RPMI7951 (cell line): ENCODE data around the gene SPOP. TPM values are rescaled to one million over a fixed set of nuclear protein-coding genes. Genes with fewer than 3 reads are reported as not detected.
A peak's percentile ranks its signal among the peaks of the same experiment; 100 is the strongest.
"Not testable (repeated sequence)": the region's sequence is repeated elsewhere in the genome, so short reads cannot be mapped to it uniquely, and the experiment has no call there.

Experiments
- DNase-seq: peaks from one replicate; pipeline ENCODE4 v3.0.0-alpha.2; 2012; ENCODE audit warnings: low read depth
- total RNA-seq: library from RNA; depleted of rRNA; stranded (reverse); fragments of >200 nt; shearing (Covaris generic); gene quantifications from 2 replicates; pipeline ENCODE4 v1.2.3, GENCODE V29; 2014

Gene SPOP
- total RNA-seq, 1 experiment from 2014 or later = 32.1 TPM

DNA sequence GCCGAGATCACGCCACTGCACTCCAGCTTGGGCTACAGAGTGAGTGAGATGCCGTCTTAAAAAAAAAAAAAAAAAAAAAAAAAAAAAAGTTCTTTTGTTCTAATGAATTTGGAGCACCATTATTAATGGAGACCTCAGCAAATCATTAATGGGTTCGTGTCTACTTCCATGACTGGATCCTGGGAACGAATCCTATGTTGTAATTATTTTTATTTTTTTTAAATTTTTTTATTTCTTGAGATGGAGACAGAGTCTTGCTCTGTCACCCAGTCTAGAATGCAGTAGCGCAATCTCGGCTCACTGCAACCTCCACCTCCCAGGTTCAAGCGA, 30.7 kb downstream of the SPOP start:
- no peak for DNase-seq

DNA sequence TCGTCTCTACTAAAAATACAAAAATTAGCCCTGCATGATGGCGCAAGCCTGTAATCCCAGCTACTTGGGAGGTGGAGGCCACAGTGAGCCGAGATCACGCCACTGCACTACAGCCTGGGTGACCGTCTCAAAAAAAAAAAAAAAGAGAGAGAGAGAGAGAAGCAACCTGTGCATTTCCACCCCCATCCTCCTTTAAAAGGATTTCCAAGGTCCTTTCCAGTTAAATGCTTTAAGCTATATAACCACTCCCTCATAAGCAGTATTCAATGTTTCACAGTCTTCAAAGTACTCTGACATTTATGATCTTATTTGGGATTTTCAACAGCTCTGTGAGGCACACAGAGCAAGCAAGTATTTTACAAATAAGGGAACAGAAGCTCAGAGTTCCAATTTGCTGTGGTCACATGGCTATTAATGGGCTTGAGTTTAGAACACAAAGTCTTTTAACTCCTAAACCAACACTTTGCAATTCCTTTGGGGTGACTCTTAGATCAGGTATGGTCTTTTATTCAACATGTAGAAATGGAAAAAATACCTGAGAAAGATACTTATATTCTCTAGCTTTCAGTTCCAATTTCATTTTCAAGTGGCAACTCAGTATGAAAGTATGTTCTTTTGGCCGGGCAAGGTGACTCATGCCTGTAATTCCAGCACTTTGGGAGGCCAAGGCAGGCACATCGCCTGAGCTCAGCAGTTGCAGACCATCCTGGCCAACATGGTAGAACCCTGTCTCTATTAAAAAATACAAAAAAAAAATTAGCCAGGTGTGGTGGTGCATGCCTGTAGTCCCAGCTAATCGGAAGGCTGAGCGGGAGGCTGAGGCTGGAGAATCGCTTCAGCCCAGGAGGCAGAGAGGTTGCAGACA, 31.3 kb downstream of the SPOP start:
- peak; percentile 71 for DNase-seq

DNA sequence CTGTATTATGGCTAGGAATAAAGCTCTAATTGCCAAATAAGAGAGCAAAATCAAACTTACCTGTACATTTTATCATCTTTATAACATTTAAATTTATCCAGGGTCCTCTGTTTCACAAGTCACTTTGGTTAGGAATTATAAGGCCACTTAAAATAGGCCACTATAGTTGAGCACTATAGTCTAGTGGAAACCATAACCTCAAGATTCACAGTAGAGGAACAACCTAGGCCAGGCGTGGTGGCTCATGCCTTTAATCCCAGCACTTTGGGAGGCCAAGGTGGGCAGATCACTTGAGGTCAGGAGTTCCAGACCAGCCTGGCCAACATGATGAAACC, 31.9 kb downstream of the SPOP start:
- DNase-seq = not testable (repeated sequence)

- DNase-seq = no peak
These were observed 32.2 kb downstream of the SPOP start for GRCh38 chr17:49645654-49646053.

DNA sequence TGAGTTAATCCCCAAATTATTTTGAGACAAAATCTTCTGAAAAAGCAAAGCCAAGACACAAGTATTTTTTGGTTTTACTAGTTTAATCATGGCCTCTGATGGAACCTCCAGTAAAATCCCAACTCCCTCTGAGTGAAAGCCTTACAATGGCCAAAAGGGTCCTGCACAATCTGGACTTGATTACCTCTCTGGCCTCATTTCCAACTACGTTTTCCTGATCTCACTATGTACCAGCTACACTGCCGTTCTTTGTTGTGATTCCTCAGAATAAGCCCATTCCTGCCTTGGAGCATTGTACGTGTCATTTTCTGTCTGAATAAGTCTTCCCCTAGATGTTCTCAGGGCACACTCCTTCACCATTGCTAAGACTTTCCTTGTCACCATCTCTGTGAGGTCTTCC, 37.3 kb downstream of the SPOP start:
- no peak for DNase-seq

GRCh38 chr17:49638818-49639217, 39.1 kb downstream of the SPOP start:
- DNase-seq = no peak

GRCh38 chr17:49637739-49638138, 40.2 kb downstream of the SPOP start:
- DNase-seq = no peak

- DNase-seq = no peak
These were observed 40.8 kb downstream of the SPOP start for GRCh38 chr17:49637050-49637449.

DNA sequence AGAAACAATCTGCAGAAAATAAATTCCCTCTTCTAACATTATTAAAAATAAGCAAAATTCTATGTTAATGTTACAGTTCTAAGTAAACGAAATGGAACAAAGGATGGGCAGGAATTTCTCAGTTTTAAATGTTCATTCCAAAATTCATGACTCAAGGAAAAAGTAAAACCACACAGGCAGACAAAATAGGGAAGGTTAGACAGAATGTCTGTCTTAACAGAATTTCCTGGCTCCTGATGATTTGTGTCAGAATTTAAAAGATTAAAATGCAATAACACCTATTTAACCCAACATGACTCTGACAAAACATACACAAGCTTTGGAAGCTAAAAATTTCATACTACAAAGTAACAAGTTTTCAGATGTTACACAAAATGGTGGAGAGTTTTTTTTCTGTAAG, 42.8 kb downstream of the SPOP start:
- no peak for DNase-seq

GRCh38 chr17:49634485-49634860, 43.4 kb downstream of the SPOP start:
- DNase-seq = no peak

GRCh38 chr17:49633762-49634484, 44.0 kb downstream of the SPOP start:
- DNase-seq = no peak

GRCh38 chr17:49633250-49633649, 44.6 kb downstream of the SPOP start:
- DNase-seq = no peak

GRCh38 chr17:49632201-49632600, 45.7 kb downstream of the SPOP start:
- DNase-seq = no peak

DNA sequence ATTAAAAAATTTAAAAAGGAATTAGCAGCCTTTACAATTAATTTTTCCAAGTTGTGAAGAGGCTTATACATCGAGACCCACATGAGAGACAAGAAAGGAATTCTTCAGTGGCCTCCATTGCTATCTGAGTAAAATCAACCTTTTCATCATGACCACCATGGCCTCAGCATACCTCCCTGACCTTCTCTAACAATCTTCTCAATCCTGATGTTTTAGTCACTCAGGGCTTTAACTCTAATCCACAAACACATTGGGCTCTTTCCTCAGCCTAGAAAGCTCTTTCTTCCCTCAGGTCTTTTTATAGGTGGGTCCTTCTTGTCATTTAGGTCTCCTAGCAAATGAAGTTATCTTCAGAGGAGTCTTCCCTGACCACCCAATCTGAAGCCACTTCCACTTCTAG, 46.4 kb downstream of the SPOP start:
- DNase-seq = no peak

DNA sequence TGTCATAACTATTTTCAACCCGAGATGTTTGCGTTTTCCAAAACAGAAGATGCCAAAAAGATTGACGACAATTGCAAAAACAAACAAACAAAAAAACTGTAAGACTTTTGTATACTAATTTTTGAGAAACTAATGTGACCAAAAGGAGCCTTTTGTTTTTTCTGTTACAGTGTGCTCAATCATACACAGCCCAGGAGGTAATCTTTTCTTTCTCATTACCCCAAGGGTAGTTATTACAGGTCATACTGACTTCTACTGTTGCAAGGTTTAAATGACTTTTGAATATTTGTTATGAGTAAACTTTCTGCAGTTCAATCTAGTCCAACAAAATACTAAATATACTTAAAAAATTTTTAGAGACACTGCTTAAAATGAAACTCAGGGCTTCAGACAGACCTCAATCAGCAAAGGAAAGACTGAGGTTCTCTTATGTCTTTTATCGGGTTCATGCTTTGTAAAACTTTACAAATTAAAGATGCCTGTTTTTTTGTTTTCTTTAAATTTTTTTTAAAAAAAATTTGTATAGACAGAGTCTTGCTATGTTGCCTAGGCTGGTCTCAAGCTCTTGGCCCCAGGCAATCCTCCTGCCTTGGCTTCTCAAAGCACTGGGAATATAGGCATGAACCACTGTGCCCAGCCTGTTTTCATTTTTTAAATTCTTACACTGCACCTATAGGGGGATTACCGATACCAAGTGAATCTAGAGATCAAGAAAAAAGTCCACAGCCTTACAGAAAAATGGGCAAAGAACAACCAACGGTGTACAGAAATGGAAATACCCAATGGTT, 47.6 kb downstream of the SPOP start:
- no peak for DNase-seq

DNA sequence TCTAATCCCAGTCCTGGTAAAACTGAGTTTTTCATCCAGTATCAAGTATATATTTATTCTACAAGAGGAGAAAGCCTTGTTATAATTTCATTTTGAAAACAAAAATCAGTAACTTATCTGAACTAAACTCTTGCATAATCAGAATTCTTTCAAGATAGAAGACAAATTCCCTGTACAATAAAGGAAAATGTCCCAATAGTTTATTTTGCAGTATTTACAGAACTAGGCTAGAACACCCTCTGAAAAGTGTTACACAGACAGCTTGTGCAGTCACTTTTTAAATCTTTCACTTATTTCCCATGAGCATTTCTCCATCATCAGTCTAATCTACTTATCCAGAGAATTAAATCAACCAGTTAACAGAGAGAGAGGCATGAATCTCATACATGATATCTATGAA, 48.5 kb downstream of the SPOP start:
- no peak for DNase-seq

GRCh38 chr17:49624896-49625295, 53.0 kb downstream of the SPOP start:
- no peak for DNase-seq

DNA sequence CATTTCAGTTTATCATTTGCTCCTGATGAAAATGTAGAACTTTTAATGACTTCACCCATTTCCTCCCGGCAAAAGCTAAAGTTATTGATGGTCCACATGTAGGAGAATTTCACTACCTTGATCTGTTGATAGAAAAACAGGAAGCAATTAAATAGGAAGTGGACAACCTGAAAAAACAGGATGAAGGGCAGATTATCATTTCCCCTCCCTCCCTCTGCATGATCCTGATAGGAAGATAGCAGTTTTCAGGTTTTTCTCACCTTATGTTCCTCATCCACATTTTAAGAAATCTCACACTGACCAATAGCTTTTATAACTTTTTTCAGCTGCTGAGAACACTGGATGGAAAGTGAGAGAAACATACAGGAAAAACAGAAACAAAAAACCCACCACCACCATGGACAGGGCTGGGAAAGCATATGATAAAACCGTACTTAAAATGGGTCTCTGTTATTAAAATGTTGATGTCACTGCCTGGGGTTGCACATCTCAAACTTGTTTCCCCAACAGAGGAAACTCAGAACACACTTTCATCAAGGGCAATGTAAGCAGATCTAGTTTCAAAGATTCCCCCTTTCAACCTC, 55.9 kb downstream of the SPOP start:
- no peak for DNase-seq

- no peak for DNase-seq
These were observed 56.5 kb downstream of the SPOP start for GRCh38 chr17:49621420-49621819.

- DNase-seq = no peak
These were observed 59.8 kb downstream of the SPOP start for GRCh38 chr17:49618028-49618611.

DNA sequence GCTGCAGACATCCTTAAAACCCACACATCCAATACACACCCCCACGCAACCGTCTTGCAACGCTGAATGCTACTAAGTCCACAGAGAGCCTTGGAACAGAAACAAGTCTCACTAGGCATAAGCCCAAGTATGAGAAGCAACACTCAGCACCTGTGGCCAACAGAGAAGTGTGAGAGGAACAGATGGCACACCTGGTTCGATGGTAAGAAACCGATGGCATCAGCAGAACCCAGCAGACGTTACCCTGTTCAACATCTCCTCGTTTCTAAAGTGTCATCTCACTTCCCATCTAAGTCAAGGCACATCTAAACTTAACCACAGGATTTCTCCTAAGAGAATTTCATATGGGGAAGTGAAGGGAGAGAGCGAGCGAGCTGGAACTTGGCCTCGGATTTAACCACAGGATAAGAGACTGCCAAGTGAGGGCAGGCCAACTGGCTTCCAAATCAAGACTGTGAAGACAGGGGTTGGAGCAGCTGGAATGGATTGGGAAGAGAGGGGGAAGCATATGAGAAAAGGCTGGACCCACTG, 61.2 kb downstream of the SPOP start:
- no peak for DNase-seq

DNA sequence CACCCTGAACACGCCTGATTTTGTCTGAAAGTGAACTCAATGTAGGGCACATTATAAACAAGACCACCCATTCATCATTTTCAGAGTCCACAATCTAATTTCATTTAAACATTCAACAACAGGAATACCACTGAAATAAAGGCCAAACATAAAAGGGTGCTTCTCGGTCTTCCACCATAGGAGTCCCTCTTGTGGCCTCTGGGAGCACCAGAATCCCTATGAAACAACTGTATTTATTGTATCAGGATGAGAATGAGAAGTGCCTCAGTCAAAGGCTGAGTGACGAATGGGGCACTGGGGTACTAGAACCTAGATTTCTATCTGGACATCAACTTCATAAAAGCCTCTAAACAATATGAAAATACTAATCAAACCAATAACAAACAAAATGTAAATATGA, 61.8 kb downstream of the SPOP start:
- no peak for DNase-seq
